ENCODE measurements around the gene HSPA2.
"Not testable (repeated sequence)": the region's sequence is repeated elsewhere in the genome, so short reads cannot be mapped to it uniquely, and the experiment has no call there.

HSPA2 gene

DNA sequence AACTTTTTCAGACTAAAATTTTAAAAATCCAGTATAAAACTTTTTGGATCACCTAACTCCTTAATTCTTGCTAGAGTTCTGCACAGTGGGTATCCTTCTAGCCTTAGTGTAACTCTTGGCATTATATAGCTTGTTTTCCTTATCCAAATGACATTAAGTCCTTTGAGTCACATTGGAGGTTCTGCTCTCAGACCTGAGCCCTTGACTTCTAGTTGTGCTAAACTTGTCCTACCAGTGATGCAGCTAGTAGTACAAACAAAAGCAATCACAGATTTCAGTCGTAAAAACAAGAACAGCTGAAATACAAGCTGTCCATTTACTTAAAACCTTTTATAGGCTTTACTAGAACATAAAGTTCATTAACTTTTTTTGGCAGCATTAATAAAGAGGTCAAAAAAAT lies 25.5 kb upstream of the HSPA2 start:
- no peak for DNase-seq

DNA sequence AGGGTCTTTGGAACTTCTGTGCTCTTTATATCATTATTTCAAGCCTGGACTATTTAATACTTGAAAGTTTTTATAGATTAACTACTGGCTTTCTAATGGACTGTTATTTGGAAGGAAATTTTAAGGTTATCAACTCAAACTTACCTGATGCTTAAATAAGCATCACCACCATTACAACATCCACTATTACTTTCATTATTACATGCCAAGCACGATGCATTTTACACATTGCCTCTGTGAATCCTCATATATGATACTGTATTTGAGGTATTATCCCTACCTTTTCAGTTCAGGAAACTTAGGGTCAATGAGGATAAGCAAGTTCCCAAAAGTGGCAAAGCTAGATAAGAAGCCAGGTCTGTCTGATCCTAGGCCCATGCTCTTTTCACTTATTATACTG lies 23.6 kb upstream of the HSPA2 start:
- no peak for DNase-seq

DNA sequence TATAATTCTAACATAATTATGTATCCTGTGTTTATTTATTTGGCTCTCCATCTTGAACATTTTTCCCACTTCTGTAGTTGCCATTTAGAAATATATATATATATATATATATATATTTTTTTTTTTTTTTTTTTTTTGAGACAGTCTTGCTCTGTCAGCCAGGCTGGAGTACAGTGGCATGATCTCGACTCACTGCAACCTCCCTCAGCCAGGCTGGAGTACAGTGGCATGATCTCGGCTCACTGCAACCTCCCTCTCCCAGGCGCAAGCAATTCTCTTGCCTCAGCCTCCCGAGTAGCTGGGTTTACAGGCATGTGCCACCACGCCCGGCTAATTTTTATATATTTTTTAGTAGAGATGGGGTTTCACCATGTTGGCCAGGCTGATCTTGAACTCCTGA lies 22.9 kb upstream of the HSPA2 start:
- not testable (repeated sequence) for DNase-seq

DNA sequence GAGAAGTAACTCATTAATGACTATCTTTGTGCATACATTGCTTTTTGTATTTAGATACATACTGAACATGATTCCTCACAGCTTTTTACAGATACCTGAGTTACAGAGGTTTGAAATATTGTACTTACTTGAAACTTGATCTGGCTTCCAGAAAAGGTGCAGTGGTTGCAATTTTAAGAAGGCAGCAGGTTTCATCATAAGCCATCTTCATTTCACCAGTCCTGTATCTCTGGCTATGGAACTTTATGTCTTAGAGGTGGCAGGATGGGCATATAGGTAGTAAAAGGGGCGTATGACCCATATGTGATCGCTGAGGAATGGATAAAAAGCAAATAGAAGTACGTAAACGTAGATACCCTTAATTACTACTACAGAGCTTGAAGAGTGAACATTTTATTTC lies 22.3 kb upstream of the HSPA2 start:
- DNase-seq: no peak

DNA sequence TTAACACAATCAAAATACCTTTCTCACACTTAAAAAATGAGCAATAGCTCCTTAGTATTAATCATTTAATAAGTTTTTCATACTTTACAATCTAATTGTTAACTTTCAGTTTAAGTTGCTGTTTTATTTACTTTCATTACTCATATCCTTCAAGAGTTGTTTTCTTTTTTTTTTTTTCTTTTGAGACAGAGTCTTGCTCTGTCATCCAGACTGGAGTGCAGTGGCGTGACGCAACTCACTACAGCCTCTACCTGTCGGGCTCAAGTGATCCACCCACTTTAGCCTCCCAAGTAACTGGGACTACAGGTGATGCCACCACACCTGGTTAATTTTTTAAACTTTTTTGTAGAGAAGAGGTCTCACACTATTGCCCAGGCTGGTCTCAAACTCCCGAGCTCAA lies 19.8 kb upstream of the HSPA2 start:
- DNase-seq: no peak

DNA sequence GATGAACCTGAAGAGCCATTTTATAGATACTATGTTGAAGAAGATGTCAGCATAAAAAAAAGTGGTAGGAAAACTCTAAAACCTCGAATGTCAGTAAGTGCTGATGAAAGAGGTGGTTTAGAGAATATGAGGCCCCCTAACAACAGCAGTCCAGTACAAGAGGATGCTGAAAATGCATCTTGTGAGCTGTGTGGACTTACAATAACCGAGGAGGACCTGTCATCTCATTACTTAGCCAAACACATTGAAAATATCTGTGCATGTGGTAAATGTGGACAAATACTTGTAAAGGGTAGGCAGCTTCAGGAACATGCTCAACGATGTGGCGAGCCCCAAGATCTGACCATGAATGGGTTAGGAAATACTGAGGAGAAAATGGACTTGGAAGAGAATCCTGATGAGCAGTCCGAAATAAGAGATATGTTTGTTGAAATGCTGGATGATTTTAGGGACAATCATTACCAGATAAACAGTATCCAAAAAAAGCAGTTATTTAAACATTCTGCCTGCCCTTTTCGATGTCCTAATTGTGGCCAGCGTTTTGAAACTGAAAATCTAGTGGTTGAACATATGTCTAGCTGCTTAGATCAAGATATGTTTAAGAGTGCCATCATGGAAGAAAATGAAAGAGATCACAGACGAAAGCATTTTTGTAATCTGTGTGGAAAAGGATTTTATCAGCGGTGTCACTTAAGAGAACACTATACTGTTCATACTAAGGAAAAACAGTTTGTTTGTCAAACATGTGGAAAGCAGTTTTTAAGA lies 17.8 kb upstream of the HSPA2 start:
- no peak for DNase-seq

DNA sequence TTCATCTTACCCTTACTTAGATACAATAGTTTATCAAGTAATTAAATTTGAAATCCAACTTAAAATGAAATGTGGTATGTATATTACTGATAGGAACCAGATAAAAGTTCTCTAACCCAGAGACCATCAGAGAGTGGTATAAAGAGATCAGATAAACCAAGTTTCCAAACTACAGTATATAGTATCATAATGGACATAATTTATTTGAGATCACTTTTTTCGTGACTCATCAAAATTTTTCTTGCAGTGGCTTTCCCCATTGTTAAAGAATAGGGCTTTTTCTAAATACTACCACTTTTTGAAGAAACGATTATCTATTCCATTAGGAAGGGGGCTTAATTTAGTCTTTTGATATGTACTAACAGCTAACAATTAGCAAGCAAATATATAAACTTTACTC lies 15.2 kb upstream of the HSPA2 start:
- no peak for DNase-seq

DNA sequence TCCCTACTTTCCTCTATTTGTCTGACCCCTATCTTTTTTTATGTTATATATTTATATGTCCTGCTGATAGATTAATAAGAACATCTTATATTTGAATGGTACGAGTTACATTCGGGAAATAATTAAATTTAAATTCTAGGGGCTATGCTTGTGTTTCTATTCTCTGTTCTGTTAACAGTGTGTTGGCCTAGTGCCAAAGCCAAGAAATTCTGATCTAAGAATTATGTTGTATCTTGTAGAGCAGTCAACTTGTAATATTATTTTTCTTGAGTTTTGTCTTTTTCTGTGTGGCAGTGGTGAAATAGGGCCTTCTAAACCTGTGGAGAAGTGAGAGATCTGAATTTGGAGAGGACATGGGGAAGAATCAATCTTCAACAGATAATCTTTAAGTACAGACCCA lies 9.0 kb upstream of the HSPA2 start:
- DNase-seq: no peak

DNA sequence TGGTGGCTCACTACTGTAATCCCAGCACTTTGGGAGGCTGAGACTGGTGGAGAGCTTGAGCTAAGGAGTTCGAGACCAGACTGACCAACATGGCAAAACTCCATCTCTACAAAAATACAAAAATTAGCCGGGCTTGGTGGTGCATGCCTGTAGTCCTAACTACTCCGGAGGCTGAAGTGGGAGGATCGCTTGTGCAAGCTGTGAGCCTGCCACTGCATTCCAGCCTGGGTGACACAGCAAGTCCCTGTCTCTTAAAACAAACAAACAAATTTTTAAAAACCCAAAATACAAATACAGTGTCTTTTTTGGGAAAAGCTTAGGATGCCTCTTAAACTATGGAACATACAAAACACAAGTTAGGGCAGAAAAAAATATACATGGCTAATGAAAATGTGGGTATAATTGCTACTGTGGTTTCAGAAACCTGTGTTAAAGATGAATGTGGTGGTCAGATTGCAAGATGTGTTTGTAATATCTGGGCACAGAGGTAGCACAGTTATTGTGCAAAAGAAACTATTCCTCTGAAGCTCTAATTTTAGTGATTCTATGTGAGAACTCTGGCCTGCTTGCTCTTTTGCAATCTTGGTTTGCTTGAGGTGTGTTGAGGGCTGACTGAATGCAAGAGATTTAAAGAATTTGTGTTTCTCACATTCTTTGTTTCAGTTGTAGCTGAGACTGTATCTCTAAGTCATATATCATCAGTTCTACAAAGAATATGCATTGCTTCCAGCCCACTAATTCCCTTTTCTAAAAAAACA lies 3.9 kb upstream of the HSPA2 start:
- DNase-seq: no peak

DNA sequence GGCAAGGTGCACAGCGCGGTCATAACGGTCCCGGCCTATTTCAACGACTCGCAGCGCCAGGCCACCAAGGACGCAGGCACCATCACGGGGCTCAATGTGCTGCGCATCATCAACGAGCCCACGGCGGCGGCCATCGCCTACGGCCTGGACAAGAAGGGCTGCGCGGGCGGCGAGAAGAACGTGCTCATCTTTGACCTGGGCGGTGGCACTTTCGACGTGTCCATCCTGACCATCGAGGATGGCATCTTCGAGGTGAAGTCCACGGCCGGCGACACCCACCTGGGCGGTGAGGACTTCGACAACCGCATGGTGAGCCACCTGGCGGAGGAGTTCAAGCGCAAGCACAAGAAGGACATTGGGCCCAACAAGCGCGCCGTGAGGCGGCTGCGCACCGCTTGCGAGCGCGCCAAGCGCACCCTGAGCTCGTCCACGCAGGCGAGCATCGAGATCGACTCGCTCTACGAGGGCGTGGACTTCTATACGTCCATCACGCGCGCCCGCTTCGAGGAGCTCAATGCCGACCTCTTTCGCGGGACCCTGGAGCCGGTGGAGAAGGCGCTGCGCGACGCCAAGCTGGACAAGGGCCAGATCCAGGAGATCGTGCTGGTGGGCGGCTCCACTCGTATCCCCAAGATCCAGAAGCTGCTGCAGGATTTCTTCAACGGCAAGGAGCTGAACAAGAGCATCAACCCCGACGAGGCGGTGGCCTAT lies 875 bp downstream of the HSPA2 start:
- DNase-seq: no peak

DNA sequence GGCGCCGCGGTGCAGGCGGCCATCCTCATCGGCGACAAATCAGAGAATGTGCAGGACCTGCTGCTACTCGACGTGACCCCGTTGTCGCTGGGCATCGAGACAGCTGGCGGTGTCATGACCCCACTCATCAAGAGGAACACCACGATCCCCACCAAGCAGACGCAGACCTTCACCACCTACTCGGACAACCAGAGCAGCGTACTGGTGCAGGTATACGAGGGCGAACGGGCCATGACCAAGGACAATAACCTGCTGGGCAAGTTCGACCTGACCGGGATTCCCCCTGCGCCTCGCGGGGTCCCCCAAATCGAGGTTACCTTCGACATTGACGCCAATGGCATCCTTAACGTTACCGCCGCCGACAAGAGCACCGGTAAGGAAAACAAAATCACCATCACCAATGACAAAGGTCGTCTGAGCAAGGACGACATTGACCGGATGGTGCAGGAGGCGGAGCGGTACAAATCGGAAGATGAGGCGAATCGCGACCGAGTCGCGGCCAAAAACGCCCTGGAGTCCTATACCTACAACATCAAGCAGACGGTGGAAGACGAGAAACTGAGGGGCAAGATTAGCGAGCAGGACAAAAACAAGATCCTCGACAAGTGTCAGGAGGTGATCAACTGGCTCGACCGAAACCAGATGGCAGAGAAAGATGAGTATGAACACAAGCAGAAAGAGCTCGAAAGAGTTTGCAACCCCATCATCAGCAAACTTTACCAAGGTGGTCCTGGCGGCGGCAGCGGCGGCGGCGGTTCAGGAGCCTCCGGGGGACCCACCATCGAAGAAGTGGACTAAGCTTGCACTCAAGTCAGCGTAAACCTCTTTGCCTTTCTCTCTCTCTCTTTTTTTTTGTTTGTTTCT lies 1.7 kb downstream of the HSPA2 start:
- no peak for DNase-seq

DNA sequence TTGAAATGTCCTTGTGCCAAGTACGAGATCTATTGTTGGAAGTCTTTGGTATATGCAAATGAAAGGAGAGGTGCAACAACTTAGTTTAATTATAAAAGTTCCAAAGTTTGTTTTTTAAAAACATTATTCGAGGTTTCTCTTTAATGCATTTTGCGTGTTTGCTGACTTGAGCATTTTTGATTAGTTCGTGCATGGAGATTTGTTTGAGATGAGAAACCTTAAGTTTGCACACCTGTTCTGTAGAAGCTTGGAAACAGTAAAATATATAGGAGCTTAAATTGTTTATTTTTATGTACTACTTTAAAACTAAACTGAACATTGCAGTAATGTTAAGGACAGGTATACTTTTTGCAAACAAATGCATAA lies 2.3 kb downstream of the HSPA2 start:
- no peak for DNase-seq

DNA sequence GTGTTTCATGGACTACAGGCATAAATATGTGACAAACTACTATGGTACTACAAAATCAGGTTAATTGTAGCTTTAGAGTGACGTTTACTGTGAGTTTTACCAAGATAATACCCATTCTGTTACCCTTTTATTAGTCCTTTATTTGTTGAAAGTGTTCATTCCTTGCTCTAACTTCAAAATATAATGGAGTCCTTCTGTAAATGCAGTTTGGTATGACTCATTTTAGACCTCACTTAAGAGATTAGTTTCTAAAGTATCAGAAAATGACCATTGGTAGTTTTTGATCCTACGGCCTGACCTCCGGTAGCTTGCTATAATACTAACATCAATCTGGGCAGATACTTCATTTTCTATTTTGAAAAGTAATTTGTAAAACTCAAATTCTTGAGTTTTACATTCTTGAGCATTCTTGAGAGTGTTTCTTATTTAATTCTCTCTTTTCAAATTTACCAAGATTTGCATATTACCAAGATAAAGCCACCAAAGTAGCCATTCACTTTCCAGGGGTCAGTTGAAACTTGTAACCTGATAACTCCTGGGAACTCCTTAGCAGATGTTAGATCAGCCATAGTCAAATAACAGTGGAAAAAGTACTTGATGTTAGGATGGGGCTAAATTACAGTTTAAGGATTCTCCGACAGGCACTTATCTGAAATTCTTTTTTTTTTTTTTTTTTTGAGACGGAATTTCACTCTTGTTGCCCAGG lies 4.2 kb downstream of the HSPA2 start:
- no peak for DNase-seq

DNA sequence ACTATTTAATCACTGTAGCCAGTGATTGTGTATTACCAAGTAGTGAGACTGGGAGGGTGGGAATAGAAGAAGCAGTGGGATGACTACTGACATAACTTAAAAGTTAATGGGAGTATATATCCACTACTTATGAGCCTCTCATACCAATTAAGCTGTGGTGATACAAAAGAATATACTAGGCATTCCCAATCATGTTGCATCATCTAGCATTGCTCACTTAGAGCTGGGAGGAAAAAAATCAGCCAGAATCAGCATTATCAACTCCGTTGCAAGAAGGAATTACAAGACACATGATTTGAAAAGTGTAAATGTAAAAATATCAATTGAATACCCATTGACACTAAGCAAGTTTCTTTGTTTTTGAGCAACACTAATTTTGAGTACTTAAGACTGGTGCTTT lies 8.5 kb downstream of the HSPA2 start:
- DNase-seq: no peak

DNA sequence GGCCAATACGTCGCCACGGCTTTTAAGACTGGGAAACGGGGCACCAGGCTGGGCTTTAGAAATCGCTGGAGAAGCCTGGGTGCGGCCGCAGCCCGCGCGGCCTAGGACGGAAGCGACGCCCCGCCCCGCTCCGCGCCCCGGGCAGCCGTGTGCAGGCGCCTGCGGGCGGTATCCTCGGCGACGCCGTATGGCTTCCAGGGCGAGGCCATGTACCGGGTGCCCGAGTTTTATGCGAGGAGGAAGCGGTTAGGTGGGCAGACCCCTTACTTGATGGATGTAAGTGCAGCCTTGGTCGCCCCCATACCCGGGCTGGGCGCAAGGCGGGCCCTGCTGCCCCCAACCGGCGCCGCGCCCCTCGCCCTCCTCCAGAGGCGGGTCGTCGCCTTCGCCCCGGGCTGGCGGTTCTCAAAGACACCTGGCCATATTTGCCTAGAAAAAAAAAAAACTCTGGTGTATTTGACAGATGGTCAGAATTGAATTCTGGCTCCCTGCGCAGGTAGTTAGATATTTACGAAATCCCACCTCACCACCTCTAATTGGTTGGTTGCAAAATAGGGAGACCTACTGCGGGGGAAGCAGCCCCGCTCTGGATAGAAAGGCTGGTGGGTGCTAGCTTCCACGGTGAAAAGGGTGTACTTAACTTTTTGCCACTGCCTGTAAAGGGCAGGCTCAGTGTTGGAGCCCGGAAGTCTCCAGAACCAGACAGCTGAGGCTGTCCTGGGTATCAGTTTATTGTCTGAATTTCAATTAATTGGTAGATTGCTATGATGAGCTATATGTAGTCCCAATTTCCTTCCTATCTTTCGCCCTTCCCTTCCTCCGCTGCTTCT lies 9.5 kb downstream of the HSPA2 start, which contains the start of gene PPP1R36:
Gene PPP1R36, plus strand, starts transcription at position 171 of the 830 bp plus-strand sequence. Its CDS starts 37 bp downstream, at position 208.
- peak; percentile 60 for DNase-seq

DNA sequence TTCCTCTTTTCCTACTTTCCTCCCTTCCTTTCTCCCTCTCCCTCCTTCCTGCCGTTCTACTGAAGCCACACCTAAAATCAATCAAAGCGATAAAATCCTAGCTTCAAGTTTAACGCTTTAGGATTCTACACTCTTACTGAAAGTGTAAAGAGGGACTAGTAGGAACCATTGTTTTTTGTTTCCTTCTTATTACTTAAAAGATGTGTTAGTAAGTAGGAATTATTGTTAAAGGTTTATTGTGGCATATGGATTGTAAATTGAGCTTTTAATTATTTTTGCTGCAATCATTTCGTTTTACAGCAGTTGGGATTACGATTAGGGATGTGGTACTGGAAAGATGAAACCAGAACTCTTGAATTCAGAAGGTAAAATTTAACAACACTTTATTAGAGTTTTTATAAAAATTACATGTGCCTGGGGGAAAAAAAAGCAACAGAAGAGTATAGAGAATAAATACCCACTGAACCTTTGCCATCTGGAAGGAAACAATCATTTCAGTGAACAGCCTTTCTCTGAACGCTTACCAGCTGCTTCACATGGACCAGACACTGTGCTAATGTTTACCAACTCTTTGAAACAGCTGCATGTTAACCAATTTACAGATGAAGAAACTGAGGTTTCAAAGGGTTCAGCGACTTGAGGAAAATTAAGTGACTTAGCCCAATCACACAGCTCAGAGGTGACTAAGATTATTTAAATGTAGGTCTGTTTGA lies 10.2 kb downstream of the HSPA2 start:
- DNase-seq: peak; percentile 60

DNA sequence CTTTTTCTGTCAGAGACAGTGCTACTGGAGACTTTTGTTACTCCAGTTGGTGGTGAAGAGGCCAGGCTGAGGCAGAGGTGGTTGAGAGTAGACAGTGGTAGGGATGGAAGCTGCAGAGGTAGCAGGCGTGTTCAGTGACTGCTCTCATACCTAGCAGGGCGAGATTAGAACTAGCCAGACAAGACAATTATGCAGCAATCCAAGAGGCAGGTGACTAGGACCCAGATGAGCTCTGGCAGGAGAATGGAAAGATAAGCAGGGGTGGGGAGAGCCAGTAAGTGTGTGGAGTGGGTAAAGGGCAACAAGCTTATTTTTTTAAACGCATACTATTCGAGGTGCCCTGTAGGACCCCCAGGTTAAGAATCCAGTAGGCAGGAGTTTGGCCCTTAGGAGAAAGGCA lies 14.0 kb downstream of the HSPA2 start:
- DNase-seq: no peak

DNA sequence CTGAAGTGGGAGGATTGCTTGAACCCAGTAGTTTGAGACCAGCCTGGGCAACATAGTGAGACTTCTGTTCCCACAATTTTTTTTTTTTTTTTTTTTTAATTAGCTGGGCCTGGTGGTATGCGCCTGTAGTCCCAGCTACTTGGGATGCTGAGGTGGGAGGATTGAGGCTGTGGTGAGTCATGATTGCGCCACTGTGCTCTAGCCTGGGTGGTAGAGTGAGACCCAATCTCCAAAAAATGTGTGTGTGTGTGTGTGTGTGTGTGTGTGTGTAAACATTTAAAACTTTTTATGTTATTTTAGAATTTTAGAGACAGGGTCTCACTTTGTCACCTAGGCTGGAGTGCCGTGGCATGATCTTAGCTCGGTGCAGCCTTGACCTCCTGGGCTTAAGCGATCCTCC lies 16.0 kb downstream of the HSPA2 start:
- DNase-seq: no peak

DNA sequence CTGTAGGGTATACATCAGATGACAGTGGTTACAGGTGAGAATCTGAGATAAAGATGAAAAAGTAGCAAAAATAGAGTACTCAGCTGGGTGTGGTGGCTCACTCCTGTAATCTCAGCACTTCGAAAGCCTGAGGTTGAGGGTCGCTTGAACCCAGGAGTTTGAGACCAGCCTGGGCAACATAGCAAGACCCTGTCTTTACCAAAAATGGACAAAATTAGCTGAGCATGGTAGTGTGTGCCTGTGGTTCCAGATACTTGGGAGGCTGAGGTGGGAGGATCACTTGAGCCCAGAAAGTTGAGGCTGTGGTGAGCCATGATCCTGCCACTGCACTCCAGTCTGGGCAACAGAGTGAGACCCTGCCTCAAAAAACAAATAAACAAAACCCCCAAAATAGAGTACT lies 17.7 kb downstream of the HSPA2 start:
- not testable (repeated sequence) for DNase-seq

DNA sequence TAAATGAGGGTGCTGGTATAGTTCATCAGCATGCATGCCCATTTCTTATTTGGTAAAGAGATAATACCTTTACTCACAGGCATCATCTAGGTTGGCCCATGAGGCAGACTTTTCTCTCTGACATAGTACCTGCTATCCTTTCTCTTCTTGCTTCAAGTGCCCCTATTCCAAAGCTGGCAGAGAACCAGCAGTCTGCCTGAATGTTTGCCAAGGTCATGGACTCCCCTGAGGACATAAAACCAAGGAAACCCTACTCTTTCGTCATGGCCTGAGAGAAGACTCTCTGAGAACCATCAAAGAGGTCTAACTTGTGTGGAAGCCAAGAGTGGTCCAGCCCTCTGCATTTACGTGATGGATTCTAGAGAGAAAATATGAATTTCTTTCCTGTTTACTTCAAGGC lies 21.1 kb downstream of the HSPA2 start:
- no peak for DNase-seq

DNA sequence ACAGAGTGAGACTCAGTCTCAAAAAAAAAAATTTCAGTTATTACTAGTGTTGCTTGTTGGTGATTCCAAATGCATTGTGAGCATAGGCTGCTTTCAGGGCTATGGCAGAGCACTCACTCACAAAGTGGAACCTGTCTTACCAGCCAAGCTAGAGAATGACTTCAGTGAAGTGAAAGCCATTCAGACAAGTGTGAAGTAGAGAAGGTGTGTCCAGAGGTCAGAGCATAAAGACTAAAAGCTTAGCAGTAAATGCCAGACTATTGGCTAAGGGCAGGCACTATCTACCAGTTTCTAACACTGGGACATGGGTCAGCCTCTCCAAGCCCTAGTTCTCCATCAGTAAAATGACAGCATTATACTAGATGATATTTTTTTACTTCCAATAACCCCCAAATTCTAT lies 21.9 kb downstream of the HSPA2 start:
- no peak for DNase-seq

Data from NCI-H748 treated with DMSO at 0.1 percent for 48 hours (cell line).